A549 (cell line): ENCODE data around the gene FSTL4. TPM values are rescaled to one million over a fixed set of nuclear protein-coding genes. Genes with fewer than 3 reads are reported as not detected.

Experiments
- ATAC-seq, 2 experiments: fragments of 200-7000 bp in 1 of 2; fragments of >200 bp in 1 of 2; cut with Nextera tagmentation in 1 of 2; cut with Tn5 transposase in 1 of 2; 3 replicates each; pipeline versions ENCODE4 v1.8.0 to v1.9.1; 2018 to 2020; ENCODE audit warnings: mild to moderate bottlenecking in 1 of 2, moderate library complexity in 1 of 2
- CTCF ChIA-PET: fragments of 300-600 bp; sonication (Branson Sonifier 250); formaldehyde crosslinking; extraction: SDS; loops from one replicate; lab custom pipeline; 2021; ENCODE audit warnings: antibody characterized with exemption, inconsistent platforms; lab: Yijun Ruan, JAX
- POLR2A ChIA-PET: fragments of 350-600 bp; formaldehyde crosslinking; extraction: SDS; loops from one replicate; lab custom pipeline; 2021; ENCODE audit warnings: antibody characterized with exemption, inconsistent platforms; lab: Yijun Ruan, JAX
- DNase-seq, 2 experiments: peaks; one replicate each; pipeline versions ENCODE4 v3.0.0 to v3.0.0-alpha.2; 2011 to 2016; ENCODE audit warnings: low read depth in 1 of 2, low spot score in 1 of 2
- FAIRE-seq: peaks from 2 replicates; lab custom pipeline; 2011; peaks lifted over from hg19 to GRCh38; lab: Jason Lieb, UNC
- H3K27ac ChIP-seq, 2 experiments: fragments of >200 bp; sonication (Bioruptor Twin); formaldehyde crosslinking; 3 replicates each; pipeline ENCODE4 v1.5.1; 2016 to 2017
- H3K4me1 ChIP-seq: fragments of >200 bp; sonication (Bioruptor Twin); formaldehyde crosslinking; 3 replicates; pipeline ENCODE4 v1.6.1; 2016
- H3K4me2 ChIP-seq: fragments of >200 bp; sonication (Bioruptor Twin); formaldehyde crosslinking; 3 replicates; pipeline ENCODE4 v1.6.1; 2016
- H3K4me3 ChIP-seq: fragments of >200 bp; sonication (Bioruptor Twin); formaldehyde crosslinking; 3 replicates; pipeline ENCODE4 v1.5.1; 2016
- H3K9me3 ChIP-seq: fragments of >200 bp; sonication (Bioruptor Twin); formaldehyde crosslinking; 3 replicates; pipeline ENCODE4 v1.6.1; 2016
- CBX8 ChIP-seq: fragments of 200-600 bp; sonication (generic); IDR thresholded peaks from 2 replicates; pipeline ENCODE4 v1.6.1; 2016
- CHD4 ChIP-seq: fragments of 200-600 bp; sonication (generic); IDR thresholded peaks from 2 replicates; pipeline ENCODE4 v1.6.1; 2016; ENCODE audit warnings: antibody characterized with exemption, mild to moderate bottlenecking, borderline replicate concordance
- E2F6 ChIP-seq: IDR thresholded peaks from 2 replicates; pipeline ENCODE4 v1.6.1; 2012; ENCODE audit warnings: low read depth, borderline replicate concordance
- EHMT2 ChIP-seq: fragments of 200-600 bp; sonication (generic); IDR thresholded peaks from 2 replicates; pipeline ENCODE4 v1.6.1; 2016; ENCODE audit warnings: antibody characterized with exemption, low read depth, mild to moderate bottlenecking, moderate library complexity
- EP300 ChIP-seq, 2 experiments: fragments of >200 bp; sonication (Bioruptor Twin); formaldehyde crosslinking; IDR thresholded peaks; 2 replicates in 1 of 2; 3 replicates in 1 of 2; pipeline ENCODE4 v1.6.1; 2016 to 2017
- FOSL2 ChIP-seq, 2 experiments: fragments of 450-650 bp in 1 of 2; fragments of >200 bp in 1 of 2; sonication (Bioruptor Twin) in 1 of 2; formaldehyde crosslinking; IDR thresholded peaks; 2 replicates each; pipeline versions ENCODE4 v1.5.0 to v1.6.1; 2016 to 2020; ENCODE audit warnings: mild to moderate bottlenecking in 1 of 2, moderate library complexity in 1 of 2
- GATA3 ChIP-seq: IDR thresholded peaks from 2 replicates; pipeline ENCODE4 v1.6.1; 2012; ENCODE audit warnings: borderline replicate concordance
- HDAC2 ChIP-seq: fragments of 200-600 bp; sonication (generic); IDR thresholded peaks from 2 replicates; pipeline ENCODE4 v1.6.1; 2016
- HOXB5 ChIP-seq: fragments of 250-450 bp; sonication (Bioruptor Pico); IDR thresholded peaks from 2 replicates; pipeline ENCODE4 v1.5.0; 2020; ENCODE audit warnings: mild to moderate bottlenecking, moderate library complexity
- KDM1A ChIP-seq: fragments of 200-600 bp; sonication (generic); IDR thresholded peaks from 2 replicates; pipeline ENCODE4 v1.6.1; 2016; ENCODE audit warnings: low read depth, mild to moderate bottlenecking
- NFE2L2 ChIP-seq: fragments of 150-350 bp; conservative IDR thresholded peaks from 2 replicates; pipeline ENCODE4 v1.6.1; 2014; ENCODE audit warnings: low read length
- NR3C1 ChIP-seq: fragments of >200 bp; sonication (Bioruptor Twin); formaldehyde crosslinking; IDR thresholded peaks from 3 replicates; pipeline ENCODE4 v1.6.1; 2017
- RAD21 ChIP-seq, 2 experiments: fragments of >200 bp in 1 of 2; sonication (Bioruptor Twin) in 1 of 2; formaldehyde crosslinking in 1 of 2; IDR thresholded peaks in 1 of 2; conservative IDR thresholded peaks in 1 of 2; 2 replicates in 1 of 2; 3 replicates in 1 of 2; pipeline ENCODE4 v1.6.1; 2012 to 2018; ENCODE audit warnings: inconsistent platforms in 1 of 2
- RFX5 ChIP-seq: fragments of 450-650 bp; IDR thresholded peaks from 2 replicates; pipeline ENCODE4 v1.7.1; 2014; ENCODE audit warnings: antibody characterized with exemption, mild to moderate bottlenecking, moderate library complexity
- SREBF2 ChIP-seq: fragments of 450-650 bp; IDR thresholded peaks from 2 replicates; pipeline ENCODE4 v1.6.1; 2014; ENCODE audit warnings: mild to moderate bottlenecking, moderate library complexity
- TFCP2L1 ChIP-seq: fragments of 250-450 bp; sonication (Bioruptor Pico); IDR thresholded peaks from 2 replicates; pipeline ENCODE4 v1.5.0; 2021; ENCODE audit warnings: mild to moderate bottlenecking
- ZC3H11A ChIP-seq: fragments of 450-650 bp; IDR thresholded peaks from 2 replicates; pipeline ENCODE4 v1.6.1; 2014; ENCODE audit warnings: antibody characterized with exemption, mild to moderate bottlenecking
- ZFP36 ChIP-seq: fragments of 450-650 bp; IDR thresholded peaks from 2 replicates; pipeline ENCODE4 v1.6.1; 2014; ENCODE audit warnings: borderline replicate concordance; ENCODE audit not compliant: partially characterized antibody
- WGBS: methylation state at CpG from one replicate; pipeline ENCODE4 v1.1.6; 2017; ENCODE audit errors: missing lambda C conversion rate; 5-methylcytosine and 5-hydroxymethylcytosine counted together
- polyA plus RNA-seq, 4 experiments: library from polyadenylated mRNA; depleted of rRNA in 3 of 4; stranded (reverse); fragments of >200 nt; fragmentation: RNase III in 1 of 4; extraction: RNeasy Plus Mini Kit Qiagen cat#74134 plus additional on column Dnase treatment in 1 of 4; gene quantifications; 2 replicates in 3 of 4; 3 replicates in 1 of 4; pipeline ENCODE4 v1.2.3, GENCODE V29; 2011 to 2017
- TF ChIP-seq, protein P1 (sequence below): IDR thresholded peaks from 2 replicates; pipeline ENCODE4 v1.6.1; 2012
- TF ChIP-seq, protein P2 (sequence below): fragments of >200 bp; sonication (Bioruptor Twin); formaldehyde crosslinking; IDR thresholded peaks from 3 replicates; pipeline ENCODE4 v1.5.1; 2016

Gene FSTL4
- polyA plus RNA-seq, 2 of the 4 experiments (the other 2 are of a cell fraction) = 1.6 to 1.8 TPM

- TF ChIP-seq RFX5 (no peak), CHD4 (no peak)
- TF ChIP-seq, all 56 proteins: peak for 0
Measured at GRCh38 chr5:133323494-133324457, 288.6 kb downstream of the FSTL4 start (continued).

GRCh38 chr5:133322743-133323142 lies 289.6 kb downstream of the FSTL4 start:
- CTCF ChIA-PET = interaction anchor here (1.2 to 1.7 kb wide), 4 partner anchors 10 to 211 kb away, joined by 3 to 7 read pairs (median 5); no protein-coding TSS in a partner anchor
- FAIRE-seq = no peak
- 53% methylated on average over 5 of the region's 5 CpGs for WGBS

GRCh38 chr5:133321833-133322420 lies 290.4 kb downstream of the FSTL4 start:
- H3K4me1 ChIP-seq = no peaks in the 10 kb centered on the region
- H3K4me2 ChIP-seq = no peak overlapping the region
- no peak for TF ChIP-seq SREBF2
- no peak for TF ChIP-seq CBX8
- no peak for TF ChIP-seq EHMT2
- no peak for TF ChIP-seq NR3C1
- TF ChIP-seq, protein P1, sequence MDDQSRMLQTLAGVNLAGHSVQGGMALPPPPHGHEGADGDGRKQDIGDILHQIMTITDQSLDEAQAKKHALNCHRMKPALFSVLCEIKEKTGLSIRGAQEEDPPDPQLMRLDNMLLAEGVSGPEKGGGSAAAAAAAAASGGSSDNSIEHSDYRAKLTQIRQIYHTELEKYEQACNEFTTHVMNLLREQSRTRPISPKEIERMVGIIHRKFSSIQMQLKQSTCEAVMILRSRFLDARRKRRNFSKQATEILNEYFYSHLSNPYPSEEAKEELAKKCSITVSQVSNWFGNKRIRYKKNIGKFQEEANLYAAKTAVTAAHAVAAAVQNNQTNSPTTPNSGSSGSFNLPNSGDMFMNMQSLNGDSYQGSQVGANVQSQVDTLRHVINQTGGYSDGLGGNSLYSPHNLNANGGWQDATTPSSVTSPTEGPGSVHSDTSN = no peak
- no peak for TF ChIP-seq ZFP36
- TF ChIP-seq KDM1A = no peak
- TF ChIP-seq ZC3H11A = no peak
- TF ChIP-seq RAD21 (conservative IDR thresholded peaks at IDR 0.05 in 1 of 2, IDR thresholded peaks at IDR 0.05 in 1 of 2) = no peak
- TF ChIP-seq TFCP2L1 (CRISPR knock-in tag) = no peak
- TF ChIP-seq HOXB5 = no peak
- TF ChIP-seq HDAC2 = no peak
- TF ChIP-seq GATA3 = no peak
- TF ChIP-seq EP300 (IDR thresholded peaks at IDR 0.05) = no peak
- TF ChIP-seq E2F6 = no peak
- TF ChIP-seq, protein P2, sequence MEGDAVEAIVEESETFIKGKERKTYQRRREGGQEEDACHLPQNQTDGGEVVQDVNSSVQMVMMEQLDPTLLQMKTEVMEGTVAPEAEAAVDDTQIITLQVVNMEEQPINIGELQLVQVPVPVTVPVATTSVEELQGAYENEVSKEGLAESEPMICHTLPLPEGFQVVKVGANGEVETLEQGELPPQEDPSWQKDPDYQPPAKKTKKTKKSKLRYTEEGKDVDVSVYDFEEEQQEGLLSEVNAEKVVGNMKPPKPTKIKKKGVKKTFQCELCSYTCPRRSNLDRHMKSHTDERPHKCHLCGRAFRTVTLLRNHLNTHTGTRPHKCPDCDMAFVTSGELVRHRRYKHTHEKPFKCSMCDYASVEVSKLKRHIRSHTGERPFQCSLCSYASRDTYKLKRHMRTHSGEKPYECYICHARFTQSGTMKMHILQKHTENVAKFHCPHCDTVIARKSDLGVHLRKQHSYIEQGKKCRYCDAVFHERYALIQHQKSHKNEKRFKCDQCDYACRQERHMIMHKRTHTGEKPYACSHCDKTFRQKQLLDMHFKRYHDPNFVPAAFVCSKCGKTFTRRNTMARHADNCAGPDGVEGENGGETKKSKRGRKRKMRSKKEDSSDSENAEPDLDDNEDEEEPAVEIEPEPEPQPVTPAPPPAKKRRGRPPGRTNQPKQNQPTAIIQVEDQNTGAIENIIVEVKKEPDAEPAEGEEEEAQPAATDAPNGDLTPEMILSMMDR = no peak
- TF ChIP-seq FOSL2 (IDR thresholded peaks at IDR 0.05) = no peak
- TF ChIP-seq FOSL2 (CRISPR knock-in tag; IDR thresholded peaks at IDR 0.05) = no peak
- WGBS = 46% methylated on average over 6 of the region's 6 CpGs
- ChIA-PET POLR2A (no interaction called here), CTCF (interaction anchor here (0.6 to 5.3 kb wide), 5 partner anchors 8 to 211 kb away, joined by 3 to 23 read pairs (median 5); no protein-coding TSS in a partner anchor)
- no peak overlapping the region for H3K27ac ChIP-seq
- no peak for FAIRE-seq
- H3K4me3 ChIP-seq = no peak overlapping the region
- ATAC-seq = no peak
- no peaks in the 10 kb centered on the region for H3K9me3 ChIP-seq
- no peak for DNase-seq

More at GRCh38 chr5:133322743-133323142, 289.6 kb downstream of the FSTL4 start:
- POLR2A ChIA-PET = no interaction called here
- Histone ChIP-seq H3K4me3 (no peak overlapping the region), H3K4me1 (no peaks in the 10 kb centered on the region), H3K27ac (no peak overlapping the region), H3K9me3 (no peaks in the 10 kb centered on the region), H3K4me2 (no peak overlapping the region)
- TF ChIP-seq NFE2L2 (no peak), RFX5 (no peak)
- no peak for DNase-seq
- no peak for ATAC-seq
